EL (cell line): ENCODE data around the gene RGL1.
A peak's percentile ranks its signal among the peaks of the same experiment; 100 is the strongest.

Source experiments
- DNase-seq: peaks from one replicate; pipeline ENCODE4 v3.0.0-alpha.2; 2016

The RGL1 gene

GRCh38 chr1:183824291-183824690 lies 19.4 kb downstream of the RGL1 start:
- no peak for DNase-seq

GRCh38 chr1:183827801-183828200 lies 22.9 kb downstream of the RGL1 start:
- DNase-seq: no peak

- DNase-seq: no peak
Measured at GRCh38 chr1:183830389-183830788, 25.5 kb downstream of the RGL1 start.

- no peak for DNase-seq
Measured at GRCh38 chr1:183831311-183831710, 26.4 kb downstream of the RGL1 start.

GRCh38 chr1:183832459-183832858 lies 27.5 kb downstream of the RGL1 start:
- no peak for DNase-seq

- DNase-seq: no peak
Measured at GRCh38 chr1:183834568-183834967, 29.6 kb downstream of the RGL1 start.

- no peak for DNase-seq
Measured at GRCh38 chr1:183836598-183836997, 31.7 kb downstream of the RGL1 start.

- no peak for DNase-seq
Measured at GRCh38 chr1:183837062-183837461, 32.1 kb downstream of the RGL1 start.

GRCh38 chr1:183838221-183838620 lies 33.3 kb downstream of the RGL1 start:
- DNase-seq: no peak

- DNase-seq: peak; percentile 68
Measured at GRCh38 chr1:183840140-183840539, 35.2 kb downstream of the RGL1 start.

GRCh38 chr1:183841550-183841949 lies 36.6 kb downstream of the RGL1 start:
- peak; percentile 21 for DNase-seq

- peak; percentile 96 for DNase-seq
Measured at GRCh38 chr1:183841950-183842794, 37.3 kb downstream of the RGL1 start.

GRCh38 chr1:183842795-183843144 lies 37.9 kb downstream of the RGL1 start:
- no peak for DNase-seq

- no peak for DNase-seq
Measured at GRCh38 chr1:183844806-183845205, 39.9 kb downstream of the RGL1 start.

- peak; percentile 44 for DNase-seq
Measured at GRCh38 chr1:183845681-183846080, 40.8 kb downstream of the RGL1 start.

- DNase-seq: no peak
Measured at GRCh38 chr1:183847641-183848040, 42.7 kb downstream of the RGL1 start.

- DNase-seq: no peak
Measured at GRCh38 chr1:183850852-183851251, 45.9 kb downstream of the RGL1 start.

GRCh38 chr1:183859119-183859518 lies 54.2 kb downstream of the RGL1 start:
- DNase-seq: no peak

GRCh38 chr1:183859831-183860230 lies 54.9 kb downstream of the RGL1 start:
- peak; percentile 25 for DNase-seq

GRCh38 chr1:183862967-183863366 lies 58.0 kb downstream of the RGL1 start:
- no peak for DNase-seq

- no peak for DNase-seq
Measured at GRCh38 chr1:183863852-183864251, 58.9 kb downstream of the RGL1 start.

GRCh38 chr1:183864611-183865010 lies 59.7 kb downstream of the RGL1 start:
- DNase-seq: no peak

- DNase-seq: no peak
Measured at GRCh38 chr1:183869230-183869629, 64.3 kb downstream of the RGL1 start.

- DNase-seq: no peak
Measured at GRCh38 chr1:183869664-183870063, 64.7 kb downstream of the RGL1 start.
